ENCODE results near the gene MED13L.
"Not testable (repeated sequence)": the region's sequence is repeated elsewhere in the genome, so short reads cannot be mapped to it uniquely, and the experiment has no call there.

MED13L gene

GRCh38 chr12:116153113-116153512, 124.4 kb downstream of the MED13L start:
- no peak for DNase-seq (ENCODE audit: low spot score)

DNA sequence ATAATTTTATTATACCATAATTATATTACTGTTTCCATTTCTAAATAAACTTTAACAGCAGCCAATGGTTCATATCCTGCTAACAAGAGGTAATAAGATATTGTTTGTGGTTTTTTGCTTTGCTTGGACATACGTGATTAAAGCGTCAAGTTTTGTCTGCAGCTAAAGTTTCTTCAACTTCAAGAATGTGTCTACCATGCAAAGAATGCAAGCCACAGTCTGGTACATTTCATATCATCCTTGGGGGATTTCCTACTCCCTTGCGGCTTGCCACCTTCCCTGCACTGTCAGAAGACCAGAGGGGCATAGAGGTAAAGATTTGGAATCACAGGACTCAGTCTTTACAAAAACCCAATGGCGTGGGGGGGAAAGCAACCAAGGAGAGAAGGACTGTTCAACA, 125.2 kb downstream of the MED13L start:
- DNase-seq (ENCODE audit: low spot score) = no peak

- DNase-seq (ENCODE audit: low spot score) = no peak
Measured at GRCh38 chr12:116150452-116150851, 127.0 kb downstream of the MED13L start.

DNA sequence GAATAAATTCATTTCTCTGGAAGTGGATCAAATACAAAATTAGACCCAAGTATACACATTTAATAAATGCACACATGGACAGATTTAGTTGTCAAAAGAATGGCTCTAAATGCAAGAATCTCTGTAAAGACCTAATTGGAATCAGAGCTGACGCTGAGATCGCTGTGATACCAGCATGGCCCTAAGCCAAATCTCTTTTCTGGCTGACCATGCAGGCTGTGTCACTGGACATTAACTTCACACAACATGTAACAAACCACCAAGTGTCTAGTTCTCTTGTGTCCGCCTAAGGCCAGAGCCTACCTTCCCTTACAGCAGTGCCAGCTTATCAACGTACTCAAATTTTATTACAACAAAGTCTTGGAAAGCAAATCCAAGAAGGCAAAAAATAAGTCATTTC, 127.5 kb downstream of the MED13L start:
- no peak for DNase-seq (ENCODE audit: low spot score)

- DNase-seq (ENCODE audit: low spot score) = no peak
Measured at GRCh38 chr12:116148844-116149243, 128.6 kb downstream of the MED13L start.

- DNase-seq (ENCODE audit: low spot score) = no peak
Measured at GRCh38 chr12:116146386-116146785, 131.1 kb downstream of the MED13L start.

DNA sequence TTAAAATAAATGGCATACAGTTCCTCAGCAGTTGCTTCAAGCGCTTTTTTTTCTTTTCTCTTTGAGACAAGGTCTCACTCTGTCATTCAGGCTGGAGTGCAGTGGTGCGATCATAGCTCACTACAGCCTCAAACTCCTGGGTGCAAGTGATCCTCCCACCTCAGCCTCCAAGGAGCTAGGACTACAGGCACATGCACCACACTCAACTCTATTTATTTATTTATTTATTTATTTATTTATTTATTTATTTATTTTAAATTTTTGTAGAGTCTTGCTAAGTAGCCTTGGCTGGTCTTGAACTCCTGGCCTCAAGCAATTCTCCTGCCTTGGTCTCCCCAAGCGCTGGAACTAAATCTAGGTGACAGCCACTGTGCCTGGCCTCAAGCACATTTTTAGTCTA, 132.0 kb downstream of the MED13L start:
- DNase-seq (ENCODE audit: low spot score) = no peak

GRCh38 chr12:116144384-116144783, 133.1 kb downstream of the MED13L start:
- no peak for DNase-seq (ENCODE audit: low spot score)

DNA sequence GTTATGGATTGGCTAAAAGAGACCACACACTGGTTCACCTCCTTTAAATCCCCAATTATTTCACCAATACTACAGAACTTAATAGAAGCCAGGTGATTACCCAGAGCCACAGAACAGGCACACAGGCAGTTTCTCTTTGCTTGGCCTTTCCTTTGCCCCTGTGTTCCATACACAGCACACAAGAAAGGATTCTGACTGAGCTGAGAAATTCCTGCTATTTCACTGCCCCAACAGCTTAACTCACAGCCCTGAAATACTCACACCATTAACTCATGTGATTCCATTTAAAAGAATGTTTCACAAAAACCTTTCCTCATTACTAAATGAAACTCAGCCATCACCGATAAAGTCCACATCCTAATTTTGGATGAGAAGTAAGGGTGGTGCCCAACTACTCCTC, 133.6 kb downstream of the MED13L start:
- no peak for DNase-seq (ENCODE audit: low spot score)

GRCh38 chr12:116142936-116143898, 134.3 kb downstream of the MED13L start:
- DNase-seq (ENCODE audit: low spot score) = no peak

- DNase-seq (ENCODE audit: low spot score) = no peak
Measured at GRCh38 chr12:116141833-116142162, 135.7 kb downstream of the MED13L start.

GRCh38 chr12:116141110-116141832, 136.2 kb downstream of the MED13L start:
- DNase-seq (ENCODE audit: low spot score) = no peak

GRCh38 chr12:116140529-116140928, 137.0 kb downstream of the MED13L start:
- DNase-seq (ENCODE audit: low spot score) = no peak

- DNase-seq (ENCODE audit: low spot score) = no peak
Measured at GRCh38 chr12:116138781-116139180, 138.7 kb downstream of the MED13L start.

DNA sequence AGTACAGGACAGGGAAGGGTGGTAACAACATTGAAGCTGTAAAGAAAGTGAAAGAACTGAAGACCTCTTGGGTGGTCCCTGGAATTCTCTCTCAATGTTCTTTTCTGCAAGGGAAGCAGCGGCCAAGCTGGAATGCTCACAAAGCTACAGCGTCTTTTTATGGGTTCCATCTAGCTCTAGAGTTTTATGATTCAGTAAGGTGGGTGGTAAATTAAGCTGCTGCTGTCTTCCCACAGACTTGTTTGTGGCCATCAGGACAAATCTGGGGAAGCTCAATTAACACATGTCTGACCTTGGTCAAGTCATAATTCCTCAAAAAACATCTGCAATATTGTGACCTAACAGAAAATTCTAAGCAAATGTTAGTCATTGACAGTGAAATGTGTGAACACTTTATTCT, 139.1 kb downstream of the MED13L start:
- no peak for DNase-seq (ENCODE audit: low spot score)

GRCh38 chr12:116137318-116137717, 140.2 kb downstream of the MED13L start:
- DNase-seq (ENCODE audit: low spot score) = no peak

DNA sequence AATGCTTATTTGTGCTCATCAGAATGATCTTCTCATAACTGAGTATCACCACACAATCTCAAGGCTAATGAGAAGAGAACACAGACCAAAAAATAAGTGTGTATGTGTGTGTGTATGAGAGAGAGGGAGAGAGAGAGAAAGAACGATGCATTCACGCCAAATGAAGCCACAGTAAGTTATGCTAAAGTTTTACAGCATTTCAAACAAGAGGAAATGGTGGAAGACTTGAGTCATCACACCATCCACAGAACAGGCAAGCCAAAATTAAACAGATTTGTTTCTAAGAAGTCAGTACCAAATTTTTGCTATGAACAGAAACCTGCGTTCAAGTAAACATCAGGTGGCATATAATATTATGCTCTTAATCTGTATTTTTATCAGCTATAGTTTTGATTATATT, 141.2 kb downstream of the MED13L start:
- no peak for DNase-seq (ENCODE audit: low spot score)

DNA sequence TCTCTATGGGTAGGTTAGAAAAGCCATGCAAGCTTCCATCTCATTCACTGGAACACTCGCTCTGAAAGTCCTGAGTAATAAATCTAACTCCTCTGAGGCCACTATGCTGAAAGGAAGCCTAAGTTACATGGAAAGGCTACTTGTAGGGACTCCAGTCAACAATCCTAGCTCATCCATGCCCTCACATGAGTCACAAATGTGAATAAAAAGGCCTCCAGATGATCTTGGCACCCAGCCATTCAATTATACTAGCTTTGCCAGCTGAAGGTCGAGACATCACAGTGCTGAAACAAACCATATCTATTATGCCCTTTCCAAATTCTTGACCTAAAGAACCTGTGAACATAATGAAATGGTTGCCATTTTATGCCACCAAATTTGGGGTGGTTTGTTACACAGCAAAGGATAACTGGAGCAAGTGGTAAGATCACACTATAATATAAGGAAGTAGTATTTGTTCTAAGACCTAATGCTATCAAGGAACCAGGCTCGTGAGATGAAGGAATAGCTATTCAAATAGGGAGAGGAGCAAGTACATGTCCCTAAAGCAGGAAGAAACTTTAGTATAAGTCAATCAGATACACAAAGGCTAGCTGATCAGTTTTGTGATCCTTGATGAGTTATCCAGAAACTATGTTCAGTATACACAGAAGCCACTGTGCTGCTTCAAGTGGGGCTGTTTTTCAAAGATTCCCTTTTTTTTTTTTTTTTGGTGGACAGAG, 142.1 kb downstream of the MED13L start:
- DNase-seq (ENCODE audit: low spot score) = no peak

- no peak for DNase-seq (ENCODE audit: low spot score)
Measured at GRCh38 chr12:116133636-116134214, 143.8 kb downstream of the MED13L start.

DNA sequence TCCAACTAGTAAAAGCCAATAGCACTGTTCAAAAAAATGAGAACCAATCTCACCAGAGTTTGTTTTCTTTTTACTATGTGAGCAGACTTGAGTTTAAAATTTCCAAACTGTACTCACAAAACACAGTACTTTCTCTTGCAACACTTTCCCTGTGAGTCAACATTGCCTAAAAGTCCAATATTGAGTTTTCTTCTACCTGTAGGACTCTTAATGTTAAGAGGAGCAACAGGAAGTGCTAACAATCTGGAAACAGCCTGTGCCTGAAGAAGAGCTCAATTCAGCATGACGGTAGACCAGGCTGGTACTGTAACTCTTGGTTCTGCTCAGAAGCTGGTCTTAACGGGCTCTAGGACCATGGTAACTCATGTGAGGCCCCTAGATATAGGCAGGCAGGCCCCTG, 144.3 kb downstream of the MED13L start:
- DNase-seq (ENCODE audit: low spot score) = no peak

GRCh38 chr12:116131987-116132386, 145.5 kb downstream of the MED13L start:
- DNase-seq (ENCODE audit: low spot score) = not testable (repeated sequence)

DNA sequence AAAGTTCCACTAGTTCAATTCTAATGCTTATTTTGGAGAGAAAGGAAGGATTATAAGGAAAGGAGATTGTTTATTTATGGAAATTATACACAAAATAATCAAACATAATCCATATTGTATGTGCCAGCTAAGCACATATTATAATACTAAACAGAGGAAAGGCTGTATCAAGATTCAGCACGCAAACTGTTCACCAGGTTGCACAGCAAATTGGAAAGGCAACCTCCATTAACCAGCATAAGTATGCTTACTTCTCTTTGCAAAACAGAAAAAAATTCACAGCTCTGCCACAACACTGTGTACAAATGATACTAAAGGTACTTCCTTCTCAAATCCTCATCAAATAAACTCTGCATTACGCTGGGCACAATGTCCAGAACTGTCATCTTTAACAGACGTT, 146.3 kb downstream of the MED13L start:
- no peak for DNase-seq (ENCODE audit: low spot score)

All from left forelimb (tissue), 1 donor.